GM10248 (cell line): ENCODE data around the gene PYY.
A peak's percentile ranks its signal among the peaks of the same experiment; 100 is the strongest.
"Not testable (repeated sequence)": the region's sequence is repeated elsewhere in the genome, so short reads cannot be mapped to it uniquely, and the experiment has no call there.

ENCODE experiments used
- CTCF ChIA-PET: fragments of 300-600 bp; sonication (Branson Sonifier 250); formaldehyde crosslinking; extraction: SDS; loops from one replicate; lab custom pipeline; 2021; ENCODE audit warnings: antibody characterized with exemption; lab: Yijun Ruan, JAX
- POLR2A ChIA-PET: fragments of 350-650 bp; sonication (Branson Sonifier 250); formaldehyde crosslinking; extraction: SDS; loops from one replicate; lab custom pipeline; 2020; ENCODE audit warnings: antibody characterized with exemption; lab: Yijun Ruan, JAX
- DNase-seq: peaks from one replicate; pipeline ENCODE4 v3.0.0; 2012; ENCODE audit errors: extremely low spot score
- TF ChIP-seq, protein P1 (sequence below): IDR thresholded peaks from 2 replicates; pipeline ENCODE4 v1.5.1; 2012; ENCODE audit warnings: mild to moderate bottlenecking, low read depth; ENCODE audit errors: extremely low read depth, missing control alignments, control extremely low read depth

Gene PYY

DNA sequence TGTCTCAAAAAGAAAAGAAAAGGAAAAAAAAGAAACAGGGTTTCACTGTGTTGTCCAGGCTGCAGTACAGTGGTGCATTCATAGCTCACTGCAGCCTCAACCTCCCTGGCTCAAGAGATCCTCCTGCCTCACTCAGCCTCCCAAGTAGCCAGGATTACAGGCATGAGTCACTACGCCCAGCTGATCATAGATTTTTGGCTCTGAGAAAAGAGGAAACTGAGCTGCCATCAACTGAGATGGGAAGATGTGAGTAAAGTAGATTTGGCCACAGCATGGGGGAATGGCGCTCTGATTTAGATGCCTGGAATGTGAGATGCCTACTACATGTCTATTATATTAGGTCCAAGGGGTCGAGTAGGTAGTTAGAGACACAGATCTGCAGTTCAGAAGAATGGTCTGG lies 44.8 kb upstream of the PYY start:
- POLR2A ChIA-PET, result no interaction called here
- TF ChIP-seq, protein P1, sequence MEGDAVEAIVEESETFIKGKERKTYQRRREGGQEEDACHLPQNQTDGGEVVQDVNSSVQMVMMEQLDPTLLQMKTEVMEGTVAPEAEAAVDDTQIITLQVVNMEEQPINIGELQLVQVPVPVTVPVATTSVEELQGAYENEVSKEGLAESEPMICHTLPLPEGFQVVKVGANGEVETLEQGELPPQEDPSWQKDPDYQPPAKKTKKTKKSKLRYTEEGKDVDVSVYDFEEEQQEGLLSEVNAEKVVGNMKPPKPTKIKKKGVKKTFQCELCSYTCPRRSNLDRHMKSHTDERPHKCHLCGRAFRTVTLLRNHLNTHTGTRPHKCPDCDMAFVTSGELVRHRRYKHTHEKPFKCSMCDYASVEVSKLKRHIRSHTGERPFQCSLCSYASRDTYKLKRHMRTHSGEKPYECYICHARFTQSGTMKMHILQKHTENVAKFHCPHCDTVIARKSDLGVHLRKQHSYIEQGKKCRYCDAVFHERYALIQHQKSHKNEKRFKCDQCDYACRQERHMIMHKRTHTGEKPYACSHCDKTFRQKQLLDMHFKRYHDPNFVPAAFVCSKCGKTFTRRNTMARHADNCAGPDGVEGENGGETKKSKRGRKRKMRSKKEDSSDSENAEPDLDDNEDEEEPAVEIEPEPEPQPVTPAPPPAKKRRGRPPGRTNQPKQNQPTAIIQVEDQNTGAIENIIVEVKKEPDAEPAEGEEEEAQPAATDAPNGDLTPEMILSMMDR, result no peak
- CTCF ChIA-PET, result interaction anchor here (0.9 to 8.9 kb wide), 3 partner anchors 54 to 120 kb away, joined by 3 to 67 read pairs (median 4); partner anchors contain the start of gene PPY
- DNase-seq, result no peak

DNA sequence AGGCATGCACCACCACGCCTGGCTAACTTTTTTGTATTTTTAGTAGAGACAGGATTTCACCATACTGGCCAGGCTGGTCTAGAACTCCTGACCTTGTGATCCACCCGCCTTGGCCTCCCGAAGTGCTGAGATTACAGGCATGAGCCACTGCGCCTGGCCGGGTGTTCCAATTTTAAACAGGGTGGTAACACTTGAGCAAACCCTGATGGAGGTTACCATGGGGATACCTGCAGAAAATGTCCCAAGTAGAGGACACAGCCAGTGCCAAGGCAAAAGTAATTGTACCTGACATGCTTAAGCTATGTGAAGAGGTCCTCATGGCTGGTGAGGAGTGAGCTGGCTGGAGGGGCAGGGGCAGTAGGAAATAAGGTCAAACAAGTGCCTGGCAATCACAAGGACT lies 43.4 kb upstream of the PYY start:
- DNase-seq, POLR2A ChIA-PET: not testable (repeated sequence)
- CTCF ChIA-PET, result interaction anchor here (1.4 to 8.9 kb wide), 5 partner anchors 9 to 118 kb away, joined by 3 to 67 read pairs (median 4); partner anchors contain the start of gene PPY

DNA sequence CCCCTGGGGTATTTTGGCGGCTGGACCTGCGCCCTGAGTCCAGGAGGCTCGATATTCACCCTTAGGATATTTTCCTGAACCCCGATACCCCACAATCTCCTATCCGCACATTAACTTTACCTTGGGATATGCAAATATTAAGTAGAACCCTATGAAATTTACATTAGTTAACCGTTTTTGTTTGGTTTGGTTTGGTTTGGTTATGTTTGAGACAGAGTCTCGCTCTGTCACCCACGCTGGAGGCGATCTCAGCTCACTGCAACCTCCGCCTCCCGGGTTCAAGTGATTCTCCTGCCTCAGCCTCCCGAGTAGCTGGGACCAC lies 41.4 kb upstream of the PYY start:
- DNase-seq, result no peak
- TF ChIP-seq, protein P1, result no peak
- ChIA-PET CTCF (interaction anchor here (1.0 to 8.9 kb wide), 8 partner anchors 11 to 116 kb away, joined by 3 to 67 read pairs (median 7); partner anchors contain the start of gene PPY), POLR2A (no interaction called here)

DNA sequence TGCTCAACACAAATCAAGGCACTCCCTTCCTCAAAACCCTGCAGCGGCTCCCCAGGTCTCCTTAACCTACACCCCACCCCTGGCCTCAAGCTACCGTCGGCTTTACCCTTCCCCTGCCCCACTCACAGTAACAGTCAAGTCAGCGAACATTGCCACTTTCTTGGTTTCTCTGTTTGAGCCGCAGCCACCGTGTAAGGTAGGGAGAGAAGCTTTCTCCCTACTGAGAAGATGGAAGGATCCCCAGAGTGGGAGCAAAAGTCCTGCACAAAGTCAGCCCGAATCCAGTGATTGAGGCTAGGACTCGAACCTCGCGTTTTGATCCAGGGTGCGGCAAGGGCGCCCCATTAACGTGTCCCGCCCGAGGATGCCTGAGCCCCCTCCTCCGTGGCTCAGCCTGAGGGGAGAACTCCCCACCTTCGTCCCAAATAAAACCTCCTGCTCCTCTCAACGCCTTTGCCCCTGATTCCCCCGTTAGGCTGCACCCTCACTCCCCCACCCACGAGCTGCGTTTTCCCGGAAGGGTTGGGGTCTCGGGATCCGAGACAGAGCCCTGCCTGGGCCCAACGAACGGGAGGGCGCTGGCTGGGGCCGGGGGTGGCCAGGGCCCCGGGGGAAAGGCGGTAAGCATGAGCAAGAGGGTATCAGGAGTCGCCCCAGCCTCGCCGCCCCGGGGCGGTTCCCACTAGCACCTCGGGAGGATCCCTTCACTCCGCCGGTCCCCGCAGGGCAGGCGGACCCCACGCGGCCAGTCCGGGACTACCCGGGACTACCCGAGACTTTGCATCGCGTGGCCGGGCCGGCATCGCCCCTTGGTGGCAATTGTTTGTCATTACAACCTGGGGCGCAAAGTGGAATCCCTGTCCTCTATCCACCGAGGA lies 40.8 kb upstream of the PYY start:
- DNase-seq, result peak; percentile 76
- ChIA-PET POLR2A (no interaction called here), CTCF (interaction anchor here (0.6 to 8.9 kb wide), 12 partner anchors 9 to 117 kb away, joined by 3 to 67 read pairs (median 7); partner anchors contain the start of gene PPY)
- TF ChIP-seq, protein P1, result peak; percentile 82

DNA sequence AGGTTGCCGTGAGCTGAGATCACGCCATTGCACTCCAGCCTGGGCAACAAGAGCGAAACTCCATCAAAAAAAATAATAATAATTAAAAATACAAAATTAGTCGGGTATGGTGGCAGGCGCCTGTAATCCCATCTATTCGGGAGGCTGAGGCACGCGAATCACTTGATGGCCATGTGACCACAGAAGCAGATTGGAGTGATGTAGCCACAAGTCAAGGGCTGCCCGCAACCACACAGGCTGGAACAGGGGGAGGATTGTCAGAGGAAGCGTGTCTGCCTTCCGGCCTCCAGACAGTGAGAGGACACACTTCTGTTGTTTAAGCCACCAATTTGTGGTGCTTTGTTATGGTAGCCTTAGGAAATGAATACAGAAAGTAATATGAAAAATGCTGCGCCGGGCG lies 38.9 kb upstream of the PYY start:
- DNase-seq, result no peak
- TF ChIP-seq, protein P1, result no peak
- POLR2A ChIA-PET, result interaction anchor here (0.6 to 0.7 kb wide), 2 partner anchors 11 to 92 kb away, joined by 4 to 10 read pairs; no protein-coding TSS in a partner anchor
- CTCF ChIA-PET, result interaction anchor here (0.9 to 8.9 kb wide), 6 partner anchors 10 to 82 kb away, joined by 3 to 67 read pairs (median 3); partner anchors contain the start of gene PPY

DNA sequence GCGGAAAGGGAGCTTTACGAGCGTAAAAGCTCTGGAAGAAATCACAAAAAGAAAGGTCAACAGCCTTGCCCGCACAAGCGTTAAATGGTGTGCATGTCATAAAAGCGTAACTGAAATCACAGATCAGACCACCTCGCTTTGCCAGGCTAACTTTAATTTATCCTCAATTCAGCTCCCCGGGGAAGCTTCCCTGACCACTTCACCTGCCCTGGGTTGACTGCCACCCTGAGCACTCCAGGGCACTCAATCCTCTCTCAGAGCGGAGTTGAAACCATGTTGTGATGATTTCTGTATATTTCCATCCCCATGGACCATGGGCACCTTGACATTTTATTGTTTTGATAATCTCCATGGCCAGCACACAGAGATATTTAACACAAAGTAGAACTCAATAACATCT lies 34.6 kb upstream of the PYY start:
- TF ChIP-seq, protein P1, result no peak
- POLR2A ChIA-PET, result no interaction called here
- CTCF ChIA-PET, result interaction anchor here (1.1 to 2.0 kb wide), 3 partner anchors 8 to 110 kb away, joined by 3 to 7 read pairs (median 4); no protein-coding TSS in a partner anchor
- DNase-seq, result no peak
